Kidney epithelial cell (primary cell): Measurements from ENCODE around the gene HSPA4. TPM values are rescaled to one million over a fixed set of nuclear protein-coding genes. Genes with fewer than 3 reads are reported as not detected.
A peak's percentile ranks its signal among the peaks of the same experiment; 100 is the strongest.

Source experiments
- DNase-seq: peaks from one replicate; pipeline ENCODE4 v3.0.0-alpha.2; 2010; ENCODE audit warnings: low read depth
- H3K27me3 ChIP-seq: 2 replicates; pipeline ENCODE4 v1.6.0; 2011; ENCODE audit warnings: low read length; ENCODE audit not compliant: control insufficient read depth, insufficient read depth
- H3K36me3 ChIP-seq: 2 replicates; pipeline ENCODE4 v1.5.1; 2011; ENCODE audit warnings: low read length; ENCODE audit not compliant: control insufficient read depth, insufficient read depth
- H3K4me3 ChIP-seq: 2 replicates; pipeline ENCODE4 v1.5.1; 2011; ENCODE audit warnings: low read depth, mild to moderate bottlenecking, control low read depth, low read length
- total RNA-seq: library from RNA; depleted of rRNA; stranded (reverse); fragments of >200 nt; gene quantifications from 2 replicates; pipeline ENCODE4 v1.2.3, GENCODE V29; 2015
- TF ChIP-seq, protein P1 (sequence below): IDR thresholded peaks from 2 replicates; pipeline ENCODE4 v1.5.1; 2011; ENCODE audit warnings: mild to moderate bottlenecking, moderate library complexity, low read length, control low read depth, inconsistent platforms; ENCODE audit not compliant: insufficient read depth, poor library complexity, severe bottlenecking

The HSPA4 gene
- total RNA-seq, 1 donor from 2014 or later = 95.9 TPM

DNA sequence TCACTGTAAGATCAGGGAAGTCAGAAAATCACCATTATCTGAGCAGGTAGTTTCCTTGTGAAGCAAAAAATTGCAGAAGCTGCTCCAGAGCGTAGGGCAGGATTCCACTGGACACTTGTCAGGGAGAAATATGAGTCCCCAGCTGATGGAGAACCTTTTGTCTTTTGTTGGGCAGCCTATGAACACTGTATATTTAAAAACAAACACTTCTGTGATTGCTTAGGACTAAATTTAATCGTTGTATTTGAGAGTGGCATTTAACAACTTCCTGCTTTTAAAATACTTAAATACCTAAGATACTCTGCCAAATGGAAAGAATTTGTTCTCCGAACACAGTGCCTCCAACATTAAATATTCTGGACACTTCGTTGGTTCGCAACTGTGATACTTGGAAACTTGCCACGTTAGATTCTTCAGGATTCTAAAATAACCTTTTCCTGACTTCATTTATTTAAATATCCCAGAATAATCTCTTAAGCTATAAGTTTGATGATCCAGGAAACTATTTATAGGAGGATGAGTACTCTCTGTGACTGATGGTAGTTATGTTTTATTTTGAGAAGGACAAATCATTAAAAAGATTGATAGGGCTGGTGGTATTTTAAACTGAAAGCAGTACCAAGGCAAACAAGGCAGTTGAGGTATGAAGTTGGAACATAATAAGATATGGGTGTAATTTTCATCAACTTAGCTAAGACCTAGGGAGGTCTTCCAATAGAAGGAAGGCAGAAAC, 2.7 kb upstream of the HSPA4 start:
- DNase-seq = no peak
- Histone ChIP-seq H3K27me3 (no peaks in the 10 kb centered on the region), H3K4me3 (no peak overlapping the region), H3K36me3 (no peaks in the 10 kb centered on the region)
- TF ChIP-seq, protein P1, sequence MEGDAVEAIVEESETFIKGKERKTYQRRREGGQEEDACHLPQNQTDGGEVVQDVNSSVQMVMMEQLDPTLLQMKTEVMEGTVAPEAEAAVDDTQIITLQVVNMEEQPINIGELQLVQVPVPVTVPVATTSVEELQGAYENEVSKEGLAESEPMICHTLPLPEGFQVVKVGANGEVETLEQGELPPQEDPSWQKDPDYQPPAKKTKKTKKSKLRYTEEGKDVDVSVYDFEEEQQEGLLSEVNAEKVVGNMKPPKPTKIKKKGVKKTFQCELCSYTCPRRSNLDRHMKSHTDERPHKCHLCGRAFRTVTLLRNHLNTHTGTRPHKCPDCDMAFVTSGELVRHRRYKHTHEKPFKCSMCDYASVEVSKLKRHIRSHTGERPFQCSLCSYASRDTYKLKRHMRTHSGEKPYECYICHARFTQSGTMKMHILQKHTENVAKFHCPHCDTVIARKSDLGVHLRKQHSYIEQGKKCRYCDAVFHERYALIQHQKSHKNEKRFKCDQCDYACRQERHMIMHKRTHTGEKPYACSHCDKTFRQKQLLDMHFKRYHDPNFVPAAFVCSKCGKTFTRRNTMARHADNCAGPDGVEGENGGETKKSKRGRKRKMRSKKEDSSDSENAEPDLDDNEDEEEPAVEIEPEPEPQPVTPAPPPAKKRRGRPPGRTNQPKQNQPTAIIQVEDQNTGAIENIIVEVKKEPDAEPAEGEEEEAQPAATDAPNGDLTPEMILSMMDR = no peak

GRCh38 chr5:133049726-133050048, 2.1 kb upstream of the HSPA4 start:
- TF ChIP-seq, protein P1 = no peak
- H3K36me3 ChIP-seq = no peaks in the 10 kb centered on the region
- DNase-seq = no peak
- H3K27me3 ChIP-seq = no peaks in the 10 kb centered on the region
- no peak overlapping the region for H3K4me3 ChIP-seq

DNA sequence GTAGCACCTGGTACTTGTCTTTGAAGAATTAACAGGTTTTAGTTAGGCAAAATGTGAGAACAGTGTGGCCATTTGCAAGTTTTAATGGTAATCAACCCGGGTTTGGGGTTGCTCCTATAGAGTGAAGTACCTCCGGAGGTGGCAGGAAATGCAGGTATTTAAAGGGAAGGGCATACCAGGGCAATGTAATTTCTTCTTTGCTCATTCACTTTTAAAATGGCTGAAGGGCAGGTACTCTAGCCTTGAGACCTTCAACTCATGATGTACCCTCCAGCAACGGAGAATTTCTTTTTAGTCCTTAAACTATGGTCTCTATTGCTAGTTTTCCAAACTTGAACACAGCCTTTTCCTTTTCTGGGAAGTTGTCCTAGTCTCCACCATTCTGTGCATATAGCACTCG, 1.3 kb upstream of the HSPA4 start:
- Histone ChIP-seq H3K4me3 (peak overlapping the region; percentile 98), H3K27me3 (no peaks in the 10 kb centered on the region), H3K36me3 (no peaks in the 10 kb centered on the region)
- no peak for DNase-seq
- TF ChIP-seq, protein P1 = no peak

DNA sequence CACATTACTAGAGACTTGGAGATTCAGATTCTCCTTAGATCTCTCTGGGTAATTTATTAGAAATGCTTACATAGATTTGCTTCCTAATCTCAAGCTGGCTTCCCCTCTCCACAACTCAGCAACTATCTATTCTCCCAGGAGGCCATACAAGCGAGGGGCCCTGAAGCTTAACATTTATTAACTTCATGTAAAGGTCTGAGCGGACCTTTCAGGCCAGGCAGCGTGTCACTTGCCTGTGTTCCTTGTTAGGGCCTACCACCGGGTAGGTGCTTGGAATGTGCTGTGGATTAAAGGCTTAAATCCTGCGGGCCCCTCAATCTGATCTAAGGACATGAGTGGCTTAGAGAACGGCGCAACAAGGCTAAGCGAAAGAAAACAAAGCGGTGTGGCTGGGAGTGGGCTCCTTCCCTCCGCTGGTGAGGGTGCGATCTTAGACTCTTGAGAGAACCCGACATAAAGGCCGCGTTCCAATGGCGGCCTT, 712 bp upstream of the HSPA4 start:
- DNase-seq = no peak
- H3K27me3 ChIP-seq = no peaks in the 10 kb centered on the region
- H3K4me3 ChIP-seq = peak overlapping the region; percentile 98
- TF ChIP-seq, protein P1 = no peak
- H3K36me3 ChIP-seq = no peaks in the 10 kb centered on the region

DNA sequence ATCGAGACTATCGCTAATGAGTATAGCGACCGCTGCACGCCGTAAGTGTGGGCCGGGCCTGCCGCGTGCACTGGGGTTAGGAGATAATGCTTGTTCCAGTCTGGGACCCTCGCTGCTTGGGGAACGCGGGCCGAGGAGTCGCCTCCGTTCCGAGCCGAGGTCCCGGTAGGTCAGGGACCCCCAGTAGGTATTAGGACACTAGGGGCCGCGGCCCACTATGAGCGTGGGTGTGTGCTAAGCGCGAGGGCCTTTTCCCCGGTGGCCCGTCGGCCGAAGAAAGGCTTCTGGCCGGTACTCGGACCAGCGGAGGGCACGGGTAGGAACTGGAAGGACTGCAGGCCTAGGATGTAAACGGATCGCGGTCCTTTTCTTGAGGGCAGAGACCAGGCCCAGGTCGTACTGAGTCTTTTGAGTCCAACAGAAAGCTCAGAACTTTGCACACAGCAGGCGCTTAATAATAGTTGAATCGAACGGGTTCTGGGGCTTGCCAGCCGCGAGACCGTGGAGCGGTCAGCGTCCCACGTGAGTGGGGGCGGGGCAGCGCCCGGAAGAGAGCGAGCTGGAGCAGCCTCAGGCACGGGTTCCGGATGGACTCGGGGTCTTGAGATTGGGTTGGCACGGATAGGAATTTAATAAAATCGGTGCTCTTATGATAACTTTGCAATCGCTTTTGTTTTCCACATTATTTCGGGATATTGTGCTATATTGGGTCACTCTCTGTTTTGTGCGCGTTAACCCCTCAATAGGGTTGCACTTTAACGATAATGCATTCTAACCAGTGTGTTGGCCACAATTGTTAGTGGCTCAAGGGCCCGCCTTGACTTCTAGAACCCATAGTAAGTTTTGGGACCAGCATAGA, 733 bp downstream of the HSPA4 start:
- H3K36me3 ChIP-seq = no peaks in the 10 kb centered on the region
- H3K27me3 ChIP-seq = no peaks in the 10 kb centered on the region
- peak overlapping the region; percentile 98 for H3K4me3 ChIP-seq
- TF ChIP-seq, protein P1 = no peak
- DNase-seq = no peak
